Keratinocyte (primary cell): ENCODE data around the gene TMPRSS3.

Experiments
- EZH2 ChIP-seq: IDR thresholded peaks from one replicate; pipeline ENCODE4 v1.6.1; 2012; ENCODE audit warnings: inconsistent platforms, mild to moderate bottlenecking, low read length, moderate library complexity
- TF ChIP-seq, protein P1 (sequence below), 3 experiments: IDR thresholded peaks in 1 of 3; conservative IDR thresholded peaks in 1 of 3; optimal IDR thresholded peaks in 1 of 3; 2 replicates in 2 of 3; 3 replicates in 1 of 3; pipeline versions ENCODE3 to v1.5.1; 2011; ENCODE audit warnings: low read length in 3 of 3, mild to moderate bottlenecking in 3 of 3, moderate library complexity in 2 of 3, control low read depth in 1 of 3, inconsistent platforms in 1 of 3; ENCODE audit not compliant: insufficient read depth in 2 of 3; ENCODE audit errors: extremely low read depth in 1 of 3

GRCh38 chr21:42433946-42434551 is 38.2 kb upstream of the TMPRSS3 start:
- TF ChIP-seq EZH2 = no peak
- TF ChIP-seq, protein P1, sequence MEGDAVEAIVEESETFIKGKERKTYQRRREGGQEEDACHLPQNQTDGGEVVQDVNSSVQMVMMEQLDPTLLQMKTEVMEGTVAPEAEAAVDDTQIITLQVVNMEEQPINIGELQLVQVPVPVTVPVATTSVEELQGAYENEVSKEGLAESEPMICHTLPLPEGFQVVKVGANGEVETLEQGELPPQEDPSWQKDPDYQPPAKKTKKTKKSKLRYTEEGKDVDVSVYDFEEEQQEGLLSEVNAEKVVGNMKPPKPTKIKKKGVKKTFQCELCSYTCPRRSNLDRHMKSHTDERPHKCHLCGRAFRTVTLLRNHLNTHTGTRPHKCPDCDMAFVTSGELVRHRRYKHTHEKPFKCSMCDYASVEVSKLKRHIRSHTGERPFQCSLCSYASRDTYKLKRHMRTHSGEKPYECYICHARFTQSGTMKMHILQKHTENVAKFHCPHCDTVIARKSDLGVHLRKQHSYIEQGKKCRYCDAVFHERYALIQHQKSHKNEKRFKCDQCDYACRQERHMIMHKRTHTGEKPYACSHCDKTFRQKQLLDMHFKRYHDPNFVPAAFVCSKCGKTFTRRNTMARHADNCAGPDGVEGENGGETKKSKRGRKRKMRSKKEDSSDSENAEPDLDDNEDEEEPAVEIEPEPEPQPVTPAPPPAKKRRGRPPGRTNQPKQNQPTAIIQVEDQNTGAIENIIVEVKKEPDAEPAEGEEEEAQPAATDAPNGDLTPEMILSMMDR (optimal IDR thresholded peaks at IDR 0.05 in 1 of 3, IDR thresholded peaks at IDR 0.05 in 1 of 3, conservative IDR thresholded peaks at IDR 0.05 in 1 of 3; ENCODE audit: extremely low read depth in 1 of 3, insufficient read depth in 2 of 3, low read length in 3 of 3) = no peak
